ENCODE measurements around the gene GPR160. TPM values are rescaled to one million over a fixed set of nuclear protein-coding genes. Genes with fewer than 3 reads are reported as not detected.

The GPR160 gene
- total RNA-seq, 1 donor from 2014 or later = 4.6 TPM

DNA sequence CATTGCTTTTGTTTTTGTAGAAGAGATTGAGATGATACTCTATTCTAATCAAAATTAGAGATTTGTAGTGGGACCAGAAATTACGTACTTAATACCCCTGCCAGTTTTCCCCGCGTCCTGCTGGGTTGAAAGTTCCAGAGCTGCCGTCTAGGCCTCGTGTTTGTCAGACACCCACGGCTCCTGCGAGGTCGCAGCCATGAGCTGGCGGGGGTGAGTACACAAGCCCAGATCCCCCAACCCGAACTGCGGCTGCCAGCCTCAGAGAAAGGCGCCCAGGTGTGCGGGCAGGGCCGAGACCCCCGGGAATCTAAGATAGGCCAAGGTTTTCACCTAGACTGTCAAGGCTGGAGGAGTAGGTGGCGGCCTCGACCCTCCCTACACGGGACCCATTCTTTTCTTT, 26.3 kb downstream of the GPR160 start:
- DNase-seq = no peak

DNA sequence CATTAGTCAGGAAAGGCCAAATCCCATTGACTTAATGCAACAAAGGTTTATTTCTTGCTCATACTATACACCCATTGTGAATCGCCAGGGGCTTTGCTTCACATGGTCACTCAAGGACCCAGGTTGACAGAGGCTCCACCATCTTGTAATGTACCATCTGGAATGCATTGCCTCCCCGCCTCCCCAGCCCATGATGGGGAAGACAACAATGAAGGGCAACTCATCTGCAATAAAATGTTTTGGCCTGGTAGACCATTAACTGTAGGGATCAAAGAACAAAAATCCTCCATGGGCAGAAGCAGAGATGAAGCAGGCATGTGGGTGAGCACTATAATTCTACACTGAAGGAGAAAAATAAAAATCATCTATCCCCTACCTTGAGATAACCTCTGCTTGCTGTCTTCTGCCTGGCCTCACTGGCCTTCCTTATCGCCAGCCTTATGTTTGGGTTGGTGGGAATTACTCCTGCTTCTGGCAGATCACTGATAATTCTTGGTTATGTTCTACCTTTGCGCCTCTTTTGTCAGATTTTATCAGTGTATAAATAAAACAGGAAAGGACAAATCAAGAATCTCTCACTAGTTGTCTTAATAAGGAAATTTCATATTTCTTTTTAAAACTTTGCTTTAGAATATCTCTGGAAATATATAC, 37.8 kb downstream of the GPR160 start:
- DNase-seq = no peak

DNA sequence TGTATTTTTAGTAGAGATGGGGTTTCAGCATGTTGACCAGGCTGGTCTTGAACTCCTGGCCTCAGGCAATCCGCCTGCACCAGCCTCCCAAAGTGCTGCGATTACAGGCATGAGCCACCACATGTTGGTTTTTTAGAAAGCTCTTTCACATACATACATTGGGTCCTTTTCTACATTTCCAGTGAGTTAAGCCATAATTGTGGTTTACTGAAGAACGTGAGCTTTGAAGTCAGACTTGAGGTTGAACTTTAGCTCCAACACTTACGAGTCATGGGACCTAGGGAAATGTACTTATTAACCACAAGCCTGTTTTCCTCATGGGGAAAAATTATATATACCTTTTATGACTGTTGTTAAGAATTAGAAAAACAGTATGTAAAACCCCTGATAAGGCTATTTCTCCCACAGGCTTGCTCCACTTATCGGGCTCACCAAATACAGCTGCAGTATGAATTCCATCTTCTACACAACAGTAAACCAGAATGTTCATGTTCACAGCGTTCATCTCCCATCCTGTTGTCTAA, 39.0 kb downstream of the GPR160 start:
- DNase-seq = no peak

DNA sequence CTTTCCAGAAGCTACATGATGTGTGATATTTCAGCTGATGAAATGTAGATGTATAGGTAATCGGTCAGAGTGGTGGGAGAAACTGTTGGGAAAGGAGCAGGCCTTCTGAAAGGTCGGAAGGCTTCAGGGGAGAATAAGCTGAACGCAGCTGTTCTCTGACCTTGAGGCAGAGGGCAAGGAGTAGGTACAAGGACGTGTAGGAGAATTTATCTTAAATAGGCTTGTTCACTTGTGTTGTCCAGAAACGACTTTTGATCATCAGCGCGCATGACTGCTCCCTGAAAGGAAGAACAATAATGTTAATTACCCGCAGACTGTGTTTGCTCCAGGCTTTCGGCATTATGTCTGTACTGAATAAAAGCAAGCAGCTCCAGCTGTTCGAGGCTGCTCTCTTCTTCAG, 39.6 kb downstream of the GPR160 start:
- DNase-seq = no peak

DNA sequence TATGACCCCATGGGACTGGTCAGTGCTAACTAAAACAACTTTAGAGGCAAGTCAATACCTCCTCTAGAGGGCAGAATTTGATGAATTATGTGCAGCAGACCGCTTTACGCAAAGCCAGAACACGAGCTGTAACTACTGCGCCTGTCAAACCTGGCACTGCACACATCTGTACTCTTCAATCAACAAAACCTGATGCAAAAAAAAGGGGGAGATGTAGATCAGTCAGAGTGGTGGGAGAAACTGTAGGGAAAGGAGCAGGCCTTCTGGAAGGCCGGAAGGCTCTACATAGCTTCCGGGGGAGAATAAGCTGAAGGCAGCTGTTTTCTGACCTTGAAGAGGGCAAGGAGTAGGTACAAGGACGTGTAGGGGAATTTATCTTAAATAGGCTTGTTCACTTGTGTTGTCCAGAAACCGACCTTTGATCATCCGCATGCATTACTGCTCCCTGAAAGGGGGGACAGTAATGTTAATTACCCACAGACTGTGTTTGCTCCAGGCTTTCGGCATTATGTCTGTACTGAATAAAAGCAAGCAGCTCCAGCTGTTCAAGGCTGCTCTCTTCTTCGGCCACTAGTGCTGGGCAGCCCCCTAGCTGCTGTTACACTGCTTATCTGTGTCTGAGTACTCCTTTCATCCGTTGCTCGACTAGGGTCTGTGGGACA, 41.0 kb downstream of the GPR160 start:
- DNase-seq = no peak

DNA sequence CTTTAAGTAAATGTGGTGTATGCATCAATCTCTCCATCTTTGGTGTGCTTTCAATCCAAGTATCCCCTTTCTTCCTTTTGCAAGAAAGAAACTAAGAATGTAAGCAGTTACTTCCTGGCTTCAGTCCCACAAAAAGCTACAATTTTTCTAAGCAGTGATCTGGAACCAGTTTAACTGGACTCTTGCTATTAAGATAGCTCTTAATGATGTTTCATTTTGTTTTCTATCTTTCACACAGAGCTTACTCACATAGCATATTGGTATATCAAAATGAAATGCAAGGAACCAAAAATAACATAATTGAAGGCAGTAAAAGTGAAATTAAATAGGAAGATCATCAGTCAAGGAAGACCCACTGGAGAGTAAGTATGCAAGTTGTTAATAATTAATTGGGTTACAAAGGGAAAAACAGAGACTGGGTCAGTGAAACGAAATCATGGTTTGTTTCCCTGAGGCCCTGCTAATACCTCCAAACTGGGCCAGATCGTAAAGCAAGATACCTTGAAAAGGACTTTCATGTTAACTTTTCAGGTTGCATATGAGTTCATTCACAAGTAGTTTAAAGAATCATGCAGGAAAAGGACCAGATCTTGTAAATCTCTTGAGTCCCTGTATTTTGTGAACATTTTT, 41.9 kb downstream of the GPR160 start:
- DNase-seq = no peak

DNA sequence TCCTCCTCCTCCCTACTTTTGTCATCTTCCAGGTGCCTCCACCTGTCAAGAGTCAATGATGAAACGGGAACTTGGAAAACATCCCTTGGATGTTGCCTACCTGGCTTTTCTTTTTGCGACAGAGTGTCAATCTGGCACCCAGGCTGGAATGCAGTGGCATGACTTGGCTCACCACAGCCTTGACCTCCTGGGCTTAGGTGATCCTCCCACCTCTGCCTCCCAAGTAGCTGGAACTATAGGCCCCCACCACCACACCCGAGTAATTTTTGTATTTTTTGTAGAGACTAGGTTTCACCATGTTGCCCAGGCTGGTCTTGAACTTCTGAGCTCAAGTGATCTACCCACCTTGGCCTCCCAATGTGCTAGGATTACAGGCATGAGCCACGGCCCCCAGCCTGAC, 42.8 kb downstream of the GPR160 start:
- DNase-seq = no peak

DNA sequence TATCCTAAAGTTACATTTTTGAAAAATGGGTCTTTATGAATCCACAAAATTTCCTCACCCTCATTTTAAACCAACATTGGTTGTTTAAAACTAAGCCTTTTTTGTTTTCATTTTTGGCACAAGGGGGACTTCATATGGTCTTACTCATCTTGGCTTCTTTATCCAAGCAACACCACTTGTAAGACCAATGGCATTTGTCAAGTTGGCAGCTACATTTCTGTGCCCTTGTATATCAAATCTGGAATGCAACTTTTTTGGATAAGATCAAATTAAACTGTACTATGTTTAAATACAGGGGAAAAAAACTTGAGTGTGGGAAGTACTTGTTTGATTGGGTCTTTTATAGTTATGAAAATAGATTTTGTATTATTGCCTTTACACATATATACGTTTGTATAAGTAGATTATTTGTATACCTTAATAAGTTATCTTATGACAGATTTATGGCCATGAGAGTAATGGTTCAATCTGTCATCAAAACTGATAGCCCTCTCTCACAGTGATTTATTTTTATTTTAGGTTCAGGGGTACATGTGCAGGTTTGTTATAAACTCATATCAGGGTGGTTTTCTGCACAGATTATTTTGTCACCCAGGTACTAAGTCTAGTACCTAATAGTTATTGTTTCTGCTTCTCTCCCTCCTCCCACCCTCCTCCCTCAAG, 43.4 kb downstream of the GPR160 start:
- DNase-seq = no peak

DNA sequence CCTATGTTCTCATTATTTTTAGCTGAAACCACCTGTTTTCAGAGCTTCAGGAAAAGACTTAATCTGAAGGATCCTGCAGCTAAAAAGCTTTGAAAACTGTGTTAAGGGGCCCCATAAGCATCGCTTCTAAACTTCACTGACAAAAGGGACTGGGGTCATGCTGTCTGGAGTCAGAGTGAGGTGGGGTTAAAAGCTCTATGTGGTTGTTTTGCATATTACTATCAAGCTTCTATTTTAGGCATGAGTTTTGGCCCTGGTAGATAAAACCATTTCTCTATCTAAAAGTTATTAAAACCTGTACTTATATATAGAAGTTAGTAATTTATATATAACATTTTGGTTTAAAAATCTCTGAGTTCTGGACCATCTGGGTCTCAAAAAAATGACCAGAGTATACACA, 45.5 kb downstream of the GPR160 start:
- DNase-seq = no peak

DNA sequence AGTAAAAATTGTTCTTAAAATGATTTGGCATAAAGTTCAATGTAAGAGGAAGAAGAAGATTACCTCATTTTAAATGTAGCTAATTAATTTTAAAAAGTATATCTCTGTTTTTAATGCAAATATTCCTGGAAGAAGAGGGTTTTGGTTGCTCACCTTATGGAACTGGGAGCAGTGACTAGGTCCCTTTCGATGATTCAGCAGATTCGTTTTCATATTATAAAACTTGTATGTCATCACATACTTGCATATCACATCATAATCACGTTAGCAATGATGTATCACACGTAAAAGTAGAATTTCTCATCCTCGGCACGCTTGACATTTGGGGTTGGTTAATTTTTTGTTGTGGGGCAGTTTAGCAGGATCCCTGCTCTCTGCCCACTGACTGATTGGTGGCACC, 47.6 kb downstream of the GPR160 start:
- DNase-seq = no peak

DNA sequence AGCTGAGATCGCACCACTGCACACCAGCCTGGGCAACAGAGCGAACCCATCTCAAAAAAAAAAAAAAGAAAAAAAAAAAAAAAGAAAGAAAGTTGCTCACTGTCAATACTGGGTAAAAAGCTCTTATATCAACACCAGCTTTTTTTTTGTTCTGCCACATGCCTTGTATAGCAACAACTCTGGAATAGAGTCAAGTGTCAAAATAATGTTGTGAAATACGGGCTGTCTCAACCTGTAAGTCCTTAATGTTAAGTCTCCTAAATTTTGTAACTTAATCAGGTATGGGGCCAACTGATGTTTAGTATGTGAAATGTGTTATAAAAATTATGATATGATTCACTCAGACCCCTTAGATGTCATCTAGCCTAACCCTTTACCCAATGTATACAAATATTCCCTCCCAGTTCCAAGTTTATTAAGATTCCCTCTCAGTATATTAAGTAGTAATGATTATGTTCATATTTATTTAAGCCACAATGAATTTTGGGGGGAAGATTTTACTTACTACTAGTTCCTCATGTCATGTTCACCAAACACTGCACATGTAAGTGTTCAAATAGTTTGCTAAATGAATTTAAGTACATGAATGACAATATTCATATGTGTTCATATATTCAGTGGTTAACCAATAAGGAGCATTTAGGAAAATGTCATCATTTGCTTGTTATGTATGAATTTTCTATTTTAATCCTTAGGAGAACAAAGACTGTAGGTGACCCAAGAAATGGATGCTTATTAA, 52.2 kb downstream of the GPR160 start:
- no peak for DNase-seq

DNA sequence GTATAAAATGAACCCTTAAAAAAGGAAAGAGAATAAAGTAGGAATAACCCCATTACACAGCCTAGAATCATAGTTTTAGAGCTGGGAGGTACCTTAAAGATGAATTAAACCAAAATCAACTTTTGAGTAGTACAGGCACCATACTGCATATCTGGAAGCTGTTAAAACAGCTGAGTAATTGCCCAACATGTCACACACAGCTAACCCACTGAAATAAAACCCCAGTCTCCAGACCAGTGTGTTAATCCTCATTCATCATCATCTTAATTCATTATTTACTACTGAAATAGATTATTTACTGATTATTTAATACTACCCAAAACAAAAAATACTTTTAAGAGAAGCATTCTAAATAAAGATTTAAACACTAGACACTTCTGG, 52.8 kb downstream of the GPR160 start:
- no peak for DNase-seq

DNA sequence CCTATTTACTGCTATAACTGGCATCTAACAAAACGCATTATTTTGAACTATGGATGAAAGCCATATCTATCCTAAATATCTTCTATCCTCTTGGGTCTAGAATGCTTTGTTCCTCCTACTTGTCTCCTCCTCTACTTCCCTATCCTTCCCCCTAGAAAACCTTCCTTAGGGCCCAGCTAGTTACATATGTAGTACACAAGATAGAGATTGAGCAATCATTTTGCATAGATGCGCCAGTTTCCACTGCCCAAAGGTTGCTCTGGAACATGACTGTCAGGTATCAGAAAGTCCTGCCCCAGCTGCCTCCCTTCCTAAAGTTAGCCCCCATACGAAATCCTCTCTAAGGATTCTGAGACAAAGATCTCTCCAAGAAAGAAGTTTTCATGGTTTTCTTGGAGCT, 55.1 kb downstream of the GPR160 start:
- DNase-seq = no peak

DNA sequence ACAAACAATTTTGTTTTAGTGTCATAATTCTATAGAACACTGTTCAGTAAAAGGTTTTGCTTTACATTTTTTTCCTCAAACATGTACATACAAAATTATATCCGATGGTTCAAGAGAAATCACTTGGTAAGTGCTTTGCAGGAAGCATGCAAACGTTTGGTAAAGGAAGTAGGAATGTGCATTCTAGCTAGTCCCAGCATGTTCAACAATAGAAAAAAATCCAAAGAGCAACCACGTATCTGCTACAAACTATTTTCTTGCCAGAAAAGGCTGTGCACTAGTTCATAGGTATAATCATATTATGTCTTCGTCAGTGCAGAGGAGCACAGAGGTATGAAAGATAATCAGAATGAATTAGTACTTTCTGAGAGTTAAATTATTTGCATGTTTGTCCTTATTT, 58.0 kb downstream of the GPR160 start:
- no peak for DNase-seq

DNA sequence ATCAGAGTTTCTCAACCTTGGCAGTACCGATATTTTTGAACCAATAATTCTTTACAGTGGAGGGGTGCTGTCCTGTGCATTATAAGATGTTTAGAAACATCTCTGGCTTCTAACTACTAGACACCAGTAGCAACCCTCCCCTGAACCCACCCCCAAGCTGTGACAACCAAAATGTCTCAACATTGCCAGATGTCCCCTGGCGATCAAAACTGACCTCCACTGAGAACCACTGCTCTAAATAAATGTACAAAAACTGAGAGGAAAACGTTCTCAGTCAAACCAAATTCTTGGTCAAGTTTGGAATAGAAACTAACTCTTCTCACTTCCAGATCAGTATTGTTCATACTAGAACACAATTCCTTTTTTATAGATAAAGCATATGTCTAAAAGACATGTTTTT, 58.5 kb downstream of the GPR160 start:
- no peak for DNase-seq

DNA sequence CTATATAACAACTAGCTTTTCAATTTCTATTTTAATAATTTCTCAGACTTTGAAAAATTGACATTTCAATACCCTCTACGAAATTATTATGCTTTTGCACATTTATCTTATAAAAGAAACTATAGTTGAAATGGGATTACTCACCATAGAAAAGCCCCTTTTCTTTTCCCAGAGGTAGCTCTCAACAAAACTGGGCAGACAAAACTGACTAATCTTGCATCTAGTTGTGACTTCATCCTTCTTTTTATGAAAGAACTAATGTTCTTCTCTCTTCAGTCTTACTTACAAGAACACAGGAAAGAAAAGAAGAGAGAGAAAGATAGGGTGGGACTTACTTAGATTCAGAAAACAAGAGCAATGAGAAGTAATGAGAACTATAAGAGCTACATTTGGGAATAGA, 61.0 kb downstream of the GPR160 start:
- no peak for DNase-seq

DNA sequence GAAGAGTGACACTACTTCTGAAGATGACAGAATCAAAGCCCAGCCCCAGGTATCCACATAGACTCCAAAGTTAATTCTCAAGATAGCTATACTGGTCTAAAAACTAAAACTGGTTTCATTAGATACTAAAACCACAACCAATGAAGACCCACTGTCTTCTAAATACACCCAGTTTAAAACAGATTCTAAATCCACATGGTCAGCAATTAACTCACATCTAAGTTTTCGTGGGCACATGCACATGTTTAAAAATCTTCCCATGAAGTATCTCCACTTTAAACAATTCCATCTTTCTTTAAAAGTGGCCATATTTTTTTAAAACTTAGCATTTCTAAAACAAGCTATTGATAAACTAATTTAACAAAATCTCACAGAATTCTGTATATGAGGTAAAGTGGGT, 63.1 kb downstream of the GPR160 start:
- DNase-seq = no peak

DNA sequence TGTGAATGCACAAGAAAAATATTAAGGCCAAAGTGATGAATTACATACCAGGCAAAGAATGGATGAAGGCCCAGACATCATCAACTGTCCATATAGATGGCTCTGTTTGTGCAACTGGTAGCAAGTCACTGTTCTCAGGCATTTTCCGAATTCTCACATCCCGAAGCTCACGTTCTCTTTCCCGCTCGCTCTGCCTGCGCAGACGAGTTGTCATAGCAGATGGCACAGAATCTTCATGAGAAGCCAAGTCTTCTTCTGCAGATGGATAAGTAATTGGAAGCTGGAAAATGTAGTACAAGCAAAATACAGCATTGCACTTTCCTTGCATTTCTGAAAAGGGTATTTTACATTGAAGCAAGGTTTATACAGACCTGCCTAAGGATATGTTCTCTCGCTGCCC, 64.6 kb downstream of the GPR160 start:
- DNase-seq = no peak

DNA sequence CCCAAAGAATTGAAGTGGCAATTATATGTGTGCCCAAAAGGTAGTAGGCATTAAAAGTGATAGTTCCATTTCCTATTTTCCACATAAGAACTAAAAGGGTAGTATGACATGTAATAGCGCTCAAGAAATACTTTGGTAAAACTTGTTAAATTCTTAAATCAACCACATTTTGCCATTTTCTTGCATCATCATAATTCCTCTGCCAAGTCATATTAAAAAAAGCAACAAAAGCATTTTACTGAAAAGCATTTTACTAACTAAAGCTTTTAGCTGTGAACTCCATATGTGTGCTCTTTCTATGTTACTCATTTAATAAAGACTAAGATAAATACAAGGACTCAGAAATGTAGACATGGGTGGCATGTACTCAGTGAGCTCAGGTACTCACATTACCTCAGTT, 70.1 kb downstream of the GPR160 start:
- no peak for DNase-seq

DNA sequence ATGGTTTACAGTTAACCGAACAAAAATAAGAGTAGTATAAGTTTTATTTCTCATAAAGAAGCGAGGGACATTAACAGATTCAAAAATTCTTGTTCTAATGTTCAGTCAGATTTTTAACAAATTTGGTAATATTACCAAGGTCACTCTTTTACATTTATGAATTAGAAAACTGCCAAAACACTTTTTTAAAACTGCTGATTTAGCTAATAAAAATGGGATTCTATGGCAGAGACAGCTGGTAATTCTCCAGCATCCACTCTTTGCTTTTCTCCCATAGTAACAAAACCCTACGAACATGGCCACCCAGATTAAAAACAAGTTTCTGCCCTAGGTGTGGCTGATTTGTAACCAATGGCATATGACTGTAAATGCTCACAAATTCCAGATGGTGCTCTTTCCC, 71.2 kb downstream of the GPR160 start:
- no peak for DNase-seq

DNA sequence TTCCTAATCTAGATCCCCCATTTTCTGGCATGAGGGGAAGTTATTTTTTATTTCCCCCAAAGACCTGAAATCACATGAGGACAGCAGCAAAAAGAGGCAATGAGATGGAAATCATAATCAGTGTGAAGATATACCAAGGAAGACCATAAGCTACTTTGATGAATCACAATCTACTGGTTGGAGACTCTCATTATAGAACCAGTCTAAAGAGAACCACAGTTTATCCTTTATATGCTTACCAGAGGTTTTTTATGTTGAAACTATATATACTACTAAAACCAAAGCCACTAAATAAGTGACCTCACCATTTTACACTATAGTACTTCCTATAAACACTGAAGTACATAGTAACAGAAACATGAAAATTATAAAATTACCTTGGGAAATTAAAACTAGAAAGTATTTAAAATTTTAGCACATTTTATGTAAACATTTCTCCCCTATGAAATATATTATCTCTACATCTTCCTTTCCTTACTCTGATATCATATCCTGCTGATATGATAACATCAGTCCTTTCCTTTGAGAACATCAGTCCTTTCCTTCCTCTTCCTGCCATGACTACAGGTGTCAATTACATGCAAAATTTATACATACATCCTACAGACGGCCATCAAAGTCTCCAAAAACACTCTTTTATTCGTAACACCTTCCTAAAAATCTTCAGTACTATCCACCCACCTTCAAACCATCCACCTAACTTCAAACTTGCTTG, 71.9 kb downstream of the GPR160 start:
- DNase-seq = no peak
